ENCODE results near the gene ARHGAP44.

ARHGAP44 gene

GRCh38 chr17:12789481-12790248, at the start of gene ARHGAP44:
Gene ARHGAP44 (plus strand): TSS chr17:12789498. CDS start chr17:12789839, 341 bp downstream.
- DNase-seq = no peak

- DNase-seq = no peak
Measured at GRCh38 chr17:12739500-12739899, 49.8 kb upstream of the ARHGAP44 start.

- no peak for DNase-seq
Measured at GRCh38 chr17:12743046-12743445, 46.3 kb upstream of the ARHGAP44 start.

GRCh38 chr17:12744298-12744697, 45.0 kb upstream of the ARHGAP44 start:
- no peak for DNase-seq

- DNase-seq = no peak
Measured at GRCh38 chr17:12744786-12745185, 44.5 kb upstream of the ARHGAP44 start.

GRCh38 chr17:12745486-12745885, 43.8 kb upstream of the ARHGAP44 start:
- no peak for DNase-seq

GRCh38 chr17:12756786-12757185, 32.5 kb upstream of the ARHGAP44 start:
- DNase-seq = no peak

- no peak for DNase-seq
Measured at GRCh38 chr17:12759090-12759489, 30.2 kb upstream of the ARHGAP44 start.

- DNase-seq = no peak
Measured at GRCh38 chr17:12765548-12765947, 23.8 kb upstream of the ARHGAP44 start.

GRCh38 chr17:12768255-12768654, 21.0 kb upstream of the ARHGAP44 start:
- DNase-seq = no peak

- DNase-seq = no peak
Measured at GRCh38 chr17:12769981-12770380, 19.3 kb upstream of the ARHGAP44 start.

- DNase-seq = no peak
Measured at GRCh38 chr17:12773153-12773552, 16.1 kb upstream of the ARHGAP44 start.

- DNase-seq = no peak
Measured at GRCh38 chr17:12789075-12789480, 220 bp upstream of the ARHGAP44 start.

- no peak for DNase-seq
Measured at GRCh38 chr17:12790249-12791106, 1.2 kb downstream of the ARHGAP44 start.

- DNase-seq = no peak
Measured at GRCh38 chr17:12794919-12795532, 5.7 kb downstream of the ARHGAP44 start.

- DNase-seq = no peak
Measured at GRCh38 chr17:12800855-12801365, 11.6 kb downstream of the ARHGAP44 start.

GRCh38 chr17:12806630-12807029, 17.3 kb downstream of the ARHGAP44 start:
- no peak for DNase-seq

- no peak for DNase-seq
Measured at GRCh38 chr17:12808723-12809122, 19.4 kb downstream of the ARHGAP44 start.

GRCh38 chr17:12812877-12813276, 23.6 kb downstream of the ARHGAP44 start:
- no peak for DNase-seq

GRCh38 chr17:12813664-12814063, 24.4 kb downstream of the ARHGAP44 start:
- no peak for DNase-seq

- no peak for DNase-seq
Measured at GRCh38 chr17:12814718-12815117, 25.4 kb downstream of the ARHGAP44 start.

GRCh38 chr17:12815642-12816141, 26.4 kb downstream of the ARHGAP44 start:
- DNase-seq = no peak

- DNase-seq = no peak
Measured at GRCh38 chr17:12821376-12821940, 32.2 kb downstream of the ARHGAP44 start.

Measured in CD4-positive, alpha-beta T cell treated with Interleukin-4 for 1 hour (primary cell).